HG03159 (cell line): ENCODE results near the gene STPG2.

Source experiments
- ATAC-seq: cut with Tn5 transposase; IDR thresholded peaks from one replicate; pipeline ENCODE4 v1.9.1; 2021; ENCODE audit warnings: mild to moderate bottlenecking, moderate library complexity; ENCODE audit not compliant: unreplicated experiment

The STPG2 gene

GRCh38 chr4:97845758-97846157, 297.5 kb downstream of the STPG2 start:
- no peak for ATAC-seq

GRCh38 chr4:97841512-97841911, 301.8 kb downstream of the STPG2 start:
- no peak for ATAC-seq

GRCh38 chr4:97836662-97837061, 306.6 kb downstream of the STPG2 start:
- no peak for ATAC-seq

GRCh38 chr4:97828646-97829045, 314.6 kb downstream of the STPG2 start:
- ATAC-seq, result no peak

GRCh38 chr4:97819294-97819693, 324.0 kb downstream of the STPG2 start:
- ATAC-seq, result no peak

- ATAC-seq, result no peak
These were observed 330.5 kb downstream of the STPG2 start for GRCh38 chr4:97812768-97813167.

GRCh38 chr4:97786306-97786920, 356.9 kb downstream of the STPG2 start:
- no peak for ATAC-seq

GRCh38 chr4:97778174-97778573, 365.1 kb downstream of the STPG2 start:
- no peak for ATAC-seq

GRCh38 chr4:97774347-97774989, 368.8 kb downstream of the STPG2 start:
- no peak for ATAC-seq

- no peak for ATAC-seq
These were observed 373.1 kb downstream of the STPG2 start for GRCh38 chr4:97770222-97770621.

GRCh38 chr4:97762115-97762512, 381.2 kb downstream of the STPG2 start:
- ATAC-seq, result no peak

GRCh38 chr4:97761445-97762114, 381.7 kb downstream of the STPG2 start:
- no peak for ATAC-seq

- ATAC-seq, result no peak
These were observed 383.5 kb downstream of the STPG2 start for GRCh38 chr4:97759785-97760184.

- no peak for ATAC-seq
These were observed 390.7 kb downstream of the STPG2 start for GRCh38 chr4:97752599-97752998.

GRCh38 chr4:97747945-97748344, 395.3 kb downstream of the STPG2 start:
- ATAC-seq, result no peak

GRCh38 chr4:97720869-97721432, 422.3 kb downstream of the STPG2 start:
- ATAC-seq, result no peak

GRCh38 chr4:97691111-97691605, 452.1 kb downstream of the STPG2 start:
- no peak for ATAC-seq

GRCh38 chr4:97670703-97671269, 472.5 kb downstream of the STPG2 start:
- no peak for ATAC-seq

GRCh38 chr4:97665553-97665952, 477.7 kb downstream of the STPG2 start:
- no peak for ATAC-seq

- ATAC-seq, result no peak
These were observed 478.5 kb downstream of the STPG2 start for GRCh38 chr4:97664741-97665140.

GRCh38 chr4:97662133-97662532, 481.1 kb downstream of the STPG2 start:
- no peak for ATAC-seq
